Measurements from ENCODE around the gene WDR18. TPM values are rescaled to one million over a fixed set of nuclear protein-coding genes. Genes with fewer than 3 reads are reported as not detected.

The WDR18 gene
- total RNA-seq, 1 donor from 2014 or later = 44.1 TPM

DNA sequence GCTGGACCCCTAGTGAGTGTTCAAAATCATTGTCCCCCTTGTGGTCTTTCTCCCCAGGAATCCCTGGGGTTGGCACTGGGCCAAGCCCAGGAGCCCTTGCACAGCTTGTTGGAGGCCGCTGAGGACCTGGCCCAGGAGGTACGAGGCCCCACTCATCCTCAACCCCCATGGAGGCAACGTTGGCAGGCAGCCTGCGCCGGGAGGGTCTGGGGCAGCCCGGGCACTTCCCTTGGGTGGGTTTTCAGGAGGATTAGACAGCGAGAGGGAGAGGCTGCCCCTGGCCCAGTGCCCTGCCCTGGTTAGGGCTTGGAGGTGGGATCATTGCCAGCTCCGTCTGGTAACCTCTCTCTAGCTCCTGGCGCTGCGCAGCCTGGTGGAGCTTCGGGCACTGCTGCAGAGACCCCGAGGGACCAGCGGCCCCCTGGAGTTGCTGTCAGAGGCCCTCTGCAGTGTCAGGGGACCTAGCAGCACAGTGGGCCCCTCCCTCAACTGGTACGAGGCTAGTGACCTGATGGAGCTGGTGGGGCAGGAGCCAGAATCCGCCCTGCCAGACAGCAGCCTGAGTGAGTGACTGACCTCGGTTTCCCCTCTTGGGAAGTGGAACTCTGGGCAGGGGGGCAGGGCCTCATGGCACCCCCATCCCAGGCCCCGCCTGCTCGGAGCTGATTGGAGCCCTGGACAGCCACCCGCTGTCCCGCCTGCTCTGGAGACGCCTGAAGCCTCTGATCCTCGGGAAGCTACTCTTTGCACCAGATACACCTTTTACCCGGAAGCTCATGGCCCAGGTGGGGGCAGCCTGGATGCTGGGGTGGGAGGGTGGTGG is 58.8 kb downstream of the WDR18 start:
- DNase-seq = no peak

Small RNAs within 50 kb of the gene (small RNA-seq; reads per million reads assigned to genes)
- 0.35 reads per million, percentile 25 among the genes with 10 or more reads in this experiment for gene RNU6-2

Other genes starting within 250 kb of the WDR18 start
- gene MISP, start 233.2 kb upstream of the WDR18 start, total RNA-seq = not detected
- 33.5 TPM for gene PTBP1, start 186.9 kb upstream of the WDR18 start, total RNA-seq
- 99.5 TPM for gene PLPPR3, start 162.4 kb upstream of the WDR18 start, total RNA-seq
- 0.31 TPM for gene AZU1, start 156.5 kb upstream of the WDR18 start, total RNA-seq
- gene PRTN3, start 143.3 kb upstream of the WDR18 start, total RNA-seq = not detected
- not detected for gene ELANE, start 132.0 kb upstream of the WDR18 start, total RNA-seq
- 2.8 TPM for gene CFD, start 124.7 kb upstream of the WDR18 start, total RNA-seq
- gene MED16, start 91.2 kb upstream of the WDR18 start, total RNA-seq = 17.9 TPM
- not detected for gene RNU6-9, start 90.9 kb upstream of the WDR18 start, total RNA-seq
- 31.4 TPM for gene R3HDM4, start 71.1 kb upstream of the WDR18 start, total RNA-seq
- not detected for gene KISS1R, start 67.0 kb upstream of the WDR18 start, total RNA-seq
- gene ARID3A, start 58.3 kb upstream of the WDR18 start, total RNA-seq = 8.0 TPM
- not detected for gene GRIN3B, start 16.1 kb downstream of the WDR18 start, total RNA-seq
- gene TMEM259, start 36.8 kb downstream of the WDR18 start, total RNA-seq = 33.8 TPM
- not detected for gene RNU6-2, start 37.2 kb downstream of the WDR18 start, total RNA-seq
- gene CNN2, start 42.3 kb downstream of the WDR18 start, total RNA-seq = 9.5 TPM
- 0.78 TPM for gene ABCA7, start 55.8 kb downstream of the WDR18 start, total RNA-seq
- 1.7 TPM for gene ARHGAP45, start 82.8 kb downstream of the WDR18 start, total RNA-seq
- gene POLR2E, start 111.0 kb downstream of the WDR18 start, total RNA-seq = 31.8 TPM
- 83.8 TPM for gene GPX4, start 119.6 kb downstream of the WDR18 start, total RNA-seq
- gene SBNO2, start 189.9 kb downstream of the WDR18 start, total RNA-seq = 4.2 TPM
- gene STK11, start 221.4 kb downstream of the WDR18 start, total RNA-seq = 49.0 TPM